Gastroesophageal sphincter (tissue), 4 donors: ENCODE results near the gene CAMK2N1. TPM values are rescaled to one million over a fixed set of nuclear protein-coding genes. Genes with fewer than 3 reads are reported as not detected.

ENCODE experiments used
- ATAC-seq: fragments of 150-250 bp; one replicate; pipeline ENCODE4 v1.9.1; 2016; ENCODE audit warnings: mild to moderate bottlenecking, moderate library complexity
- H3K27ac ChIP-seq, 4 donors: fragments of 200-600 bp; sonication (generic) in 3 of 4; 1 replicate in 3 of 4; 2 replicates in 1 of 4; pipeline ENCODE4 v1.5.1; 2016 to 2019
- H3K27me3 ChIP-seq: fragments of 200-600 bp; sonication (generic); one replicate; pipeline ENCODE4 v1.5.1; 2019
- H3K36me3 ChIP-seq, 2 donors: fragments of 200-600 bp; sonication (generic); one replicate each; pipeline ENCODE4 v1.5.1; 2019; ENCODE audit warnings: control low read depth in 1 of 2
- H3K4me1 ChIP-seq, 3 donors: fragments of 200-600 bp; sonication (generic); 1 replicate in 2 of 3; 2 replicates in 1 of 3; pipeline ENCODE4 v1.5.1; 2016 to 2019; ENCODE audit warnings: control low read depth in 2 of 3
- H3K4me3 ChIP-seq, 2 donors: fragments of 200-600 bp; sonication (generic); one replicate each; pipeline ENCODE4 v1.5.1; 2019; ENCODE audit warnings: mild to moderate bottlenecking in 1 of 2, moderate library complexity in 1 of 2
- H3K9me3 ChIP-seq, 3 donors: fragments of 200-600 bp; sonication (generic); one replicate each; pipeline ENCODE4 v1.5.1; 2017 to 2019; ENCODE audit warnings: control low read depth in 2 of 3
- CTCF ChIP-seq, 4 experiments: fragments of 200-600 bp in 2 of 4; fragments of 450-650 bp in 2 of 4; sonication (generic) in 1 of 4; IDR thresholded peaks; one replicate each; pipeline ENCODE4 v1.5.1; 2017 to 2019; ENCODE audit warnings: antibody characterized with exemption in 4 of 4, mild to moderate bottlenecking in 2 of 4, moderate library complexity in 2 of 4
- EP300 ChIP-seq: sonication (generic); formaldehyde crosslinking; IDR thresholded peaks from one replicate; pipeline ENCODE4 v1.6.1; 2017; ENCODE audit warnings: antibody characterized with exemption, mild to moderate bottlenecking
- POLR2A ChIP-seq, 2 donors: fragments of 450-650 bp; IDR thresholded peaks; one replicate each; pipeline ENCODE4 v1.6.1; 2017; ENCODE audit warnings: antibody characterized with exemption in 2 of 2, mild to moderate bottlenecking in 2 of 2, moderate library complexity in 1 of 2
- POLR2AphosphoS5 ChIP-seq: sonication (generic); formaldehyde crosslinking; IDR thresholded peaks from one replicate; pipeline ENCODE4 v1.6.1; 2017; ENCODE audit warnings: antibody characterized with exemption
- WGBS, 2 donors: methylation state at CpG; one replicate each; pipeline ENCODE4 v1.1.5; 2018; ENCODE audit warnings: low coverage in 1 of 2; 5-methylcytosine and 5-hydroxymethylcytosine counted together
- total RNA-seq, 4 donors: library from RNA; depleted of rRNA; stranded (reverse); fragments of >200 nt; gene quantifications; one replicate each; pipeline ENCODE4 v1.1.0, GENCODE V29; 2016

CAMK2N1 gene
- total RNA-seq, 4 donors from 2014 or later, result 18.2 to 29.6 (median 26.2) TPM

- no peak overlapping the region for H3K27ac ChIP-seq
- no peaks in the 10 kb centered on the region for H3K4me1 ChIP-seq
- no peaks in the 10 kb centered on the region for H3K36me3 ChIP-seq
- peak; percentile 43 for ATAC-seq
- TF ChIP-seq EP300 (no peak), POLR2AphosphoS5 (no peak), POLR2A (IDR thresholded peaks at IDR 0.05) (no peak), CTCF (IDR thresholded peaks at IDR 0.05) (no peak)
- no peaks in the 10 kb centered on the region for H3K9me3 ChIP-seq
- 8 to 11% methylated on average over 3 to 4 of the region's 6 CpGs for WGBS, 2 donors
- no peak overlapping the region for H3K4me3 ChIP-seq
- H3K27me3 ChIP-seq, result peaks cover 15% of the 10 kb centered on the region
Measured at GRCh38 chr1:20440785-20441200, 45.2 kb downstream of the CAMK2N1 start.

GRCh38 chr1:20439282-20439681, 46.7 kb downstream of the CAMK2N1 start:
- no peaks in the 10 kb centered on the region for H3K4me1 ChIP-seq
- no peak for ATAC-seq
- TF ChIP-seq CTCF (IDR thresholded peaks at IDR 0.05), result no peak
- TF ChIP-seq POLR2A (IDR thresholded peaks at IDR 0.05), result no peak
- no peak for TF ChIP-seq POLR2AphosphoS5
- TF ChIP-seq EP300, result no peak
- H3K27ac ChIP-seq, result no peak overlapping the region
- H3K9me3 ChIP-seq, result no peaks in the 10 kb centered on the region
- no peak overlapping the region for H3K4me3 ChIP-seq
- H3K36me3 ChIP-seq, result no peaks in the 10 kb centered on the region
- H3K27me3 ChIP-seq, result peaks cover 30% of the 10 kb centered on the region

GRCh38 chr1:20437640-20438039, 48.4 kb downstream of the CAMK2N1 start:
- no peak for ATAC-seq
- peaks cover 45% of the 10 kb centered on the region for H3K27me3 ChIP-seq
- no peak overlapping the region for H3K4me3 ChIP-seq
- no peaks in the 10 kb centered on the region for H3K9me3 ChIP-seq
- WGBS, 2 donors, result 76 to 86% methylated on average over 1 to 2 of the region's 2 CpGs
- H3K36me3 ChIP-seq, result no peaks in the 10 kb centered on the region
- no peak overlapping the region for H3K27ac ChIP-seq
- TF ChIP-seq CTCF (IDR thresholded peaks at IDR 0.05) (no peak), POLR2AphosphoS5 (no peak), POLR2A (IDR thresholded peaks at IDR 0.05) (no peak), EP300 (no peak)
- H3K4me1 ChIP-seq, result no peaks in the 10 kb centered on the region

GRCh38 chr1:20432891-20433290, 53.1 kb downstream of the CAMK2N1 start:
- H3K4me1 ChIP-seq, result no peaks in the 10 kb centered on the region
- WGBS, 2 donors, result 67 to 83% methylated on average over 4 of the region's 4 CpGs
- no peaks in the 10 kb centered on the region for H3K36me3 ChIP-seq
- no peaks in the 10 kb centered on the region for H3K9me3 ChIP-seq
- no peak overlapping the region for H3K4me3 ChIP-seq
- ATAC-seq, result no peak
- H3K27ac ChIP-seq, result no peak overlapping the region
- H3K27me3 ChIP-seq, result peaks cover 84% of the 10 kb centered on the region
- TF ChIP-seq EP300, result no peak
- TF ChIP-seq POLR2AphosphoS5, result no peak
- no peak for TF ChIP-seq POLR2A (IDR thresholded peaks at IDR 0.05)
- TF ChIP-seq CTCF (IDR thresholded peaks at IDR 0.05), result no peak

Other genes with a start within 250 kb of the CAMK2N1 start
- under 1 TPM in 1 of 4 donors, not detected in 3; 0.12 TPM for gene VWA5B1, start 195.3 kb downstream of the CAMK2N1 start, total RNA-seq
- 10 to 100 TPM; 26.5 to 52.0 (median 43.8) TPM for gene MUL1, start 21.9 kb upstream of the CAMK2N1 start, total RNA-seq
- gene FAM43B, start 66.4 kb upstream of the CAMK2N1 start, total RNA-seq, result 1 to 10 TPM in 2 of 4 donors, under 1 TPM in 2; 0.62 to 1.3 (median 1.1) TPM
- 1 to 10 TPM in 2 of 4 donors, under 1 TPM in 1, not detected in 1; 0.96 to 4.3 (median 3.1) TPM for gene CDA, start 102.9 kb upstream of the CAMK2N1 start, total RNA-seq
- 100 to 1,000 TPM; 148 to 269 (median 203) TPM for gene PINK1, start 147.2 kb upstream of the CAMK2N1 start, total RNA-seq
- 100 to 1,000 TPM in 3 of 4 donors, 10 to 100 TPM in 1; 83.4 to 116 (median 110) TPM for gene DDOST, start 175.2 kb upstream of the CAMK2N1 start, total RNA-seq
- gene KIF17, start 231.8 kb upstream of the CAMK2N1 start, total RNA-seq, result 10 to 100 TPM in 2 of 4 donors, 1 to 10 TPM in 1, under 1 TPM in 1; 0.47 to 11.8 (median 7.5) TPM
- gene SH2D5, start 246.5 kb upstream of the CAMK2N1 start, total RNA-seq, result 1 to 10 TPM in 2 of 4 donors, under 1 TPM in 2; 0.47 to 6.9 (median 1.1) TPM